DND-41 (cell line): Measurements from ENCODE around the gene TNRC6B.

ENCODE experiments used
- ATAC-seq: fragments of 200-7000 bp; cut with Tn5 transposase; 3 replicates; pipeline ENCODE4 v1.9.1; 2021; ENCODE audit warnings: low read depth; ENCODE audit not compliant: insufficient read depth
- DNase-seq: peaks from one replicate; pipeline ENCODE4 v3.0.0-alpha.2; 2020
- H2AFZ ChIP-seq: 2 replicates; pipeline ENCODE4 v1.6.0; 2012; ENCODE audit warnings: low read depth, low read length
- H3K27ac ChIP-seq: 2 replicates; pipeline ENCODE4 v1.5.1; 2012; ENCODE audit warnings: low read length, inconsistent platforms
- H3K27me3 ChIP-seq: fragments of 200-600 bp; sonication (generic); 2 replicates; pipeline ENCODE4 v1.6.0; 2012; ENCODE audit warnings: low read length, mild to moderate bottlenecking, inconsistent platforms; ENCODE audit not compliant: insufficient read depth, poor library complexity
- H3K36me3 ChIP-seq: 2 replicates; pipeline ENCODE4 v1.5.1; 2012; ENCODE audit warnings: low read length, inconsistent platforms; ENCODE audit not compliant: insufficient read depth
- H3K4me1 ChIP-seq: 2 replicates; pipeline ENCODE4 v1.5.1; 2012; ENCODE audit warnings: mild to moderate bottlenecking, low read length; ENCODE audit not compliant: insufficient read depth
- H3K4me2 ChIP-seq: 2 replicates; pipeline ENCODE4 v1.6.0; 2012; ENCODE audit warnings: mild to moderate bottlenecking, moderate library complexity, low read length, inconsistent platforms; ENCODE audit not compliant: insufficient read depth
- H3K4me3 ChIP-seq, 2 experiments: fragments of 200-600 bp in 1 of 2; shearing (Covaris generic) in 1 of 2; 2 replicates each; pipeline ENCODE4 v1.5.1; 2012 to 2016; ENCODE audit warnings: inconsistent platforms in 2 of 2, low read length in 2 of 2, mild to moderate bottlenecking in 2 of 2, low read depth in 1 of 2, moderate library complexity in 1 of 2
- H3K79me2 ChIP-seq: 2 replicates; pipeline ENCODE4 v1.6.0; 2012; ENCODE audit warnings: low read length, inconsistent platforms; ENCODE audit not compliant: insufficient read depth
- H3K9ac ChIP-seq: 2 replicates; pipeline ENCODE4 v1.6.0; 2012; ENCODE audit warnings: low read depth, mild to moderate bottlenecking, inconsistent platforms, low read length, moderate library complexity
- H3K9me3 ChIP-seq: 2 replicates; pipeline ENCODE4 v1.5.1; 2012; ENCODE audit warnings: low read length, moderate library complexity, mild to moderate bottlenecking, inconsistent platforms; ENCODE audit not compliant: insufficient read depth, severe bottlenecking
- H4K20me1 ChIP-seq: 2 replicates; pipeline ENCODE4 v1.6.0; 2012; ENCODE audit warnings: low read length; ENCODE audit not compliant: insufficient read depth
- CTCF ChIP-seq: IDR thresholded peaks from 2 replicates; pipeline ENCODE4 v1.5.1; 2012; ENCODE audit warnings: borderline replicate concordance, low read length, moderate library complexity, mild to moderate bottlenecking; ENCODE audit not compliant: poor library complexity, severe bottlenecking; ENCODE audit errors: extremely low read depth
- EZH2 ChIP-seq: IDR thresholded peaks from 3 replicates; pipeline ENCODE4 v1.6.1; 2012; ENCODE audit warnings: borderline replicate concordance, low read depth, mild to moderate bottlenecking, moderate library complexity, low read length, inconsistent platforms; ENCODE audit not compliant: severe bottlenecking

TNRC6B gene

GRCh38 chr22:40325315-40325714 lies 147.6 kb downstream of the TNRC6B start:
- no peaks in the 10 kb centered on the region for H3K4me1 ChIP-seq
- H3K4me2 ChIP-seq: no peak overlapping the region
- TF ChIP-seq EZH2: no peak
- no peak for TF ChIP-seq CTCF
- no peak overlapping the region for H3K27ac ChIP-seq
- H3K4me3 ChIP-seq: no peak overlapping the region
- H3K9me3 ChIP-seq: no peaks in the 10 kb centered on the region
- no peaks in the 10 kb centered on the region for H3K27me3 ChIP-seq
- H3K36me3 ChIP-seq: peaks cover 61% of the 10 kb centered on the region
- H4K20me1 ChIP-seq: no peaks in the 10 kb centered on the region
- H3K9ac ChIP-seq: no peak overlapping the region
- no peak overlapping the region for H2AFZ ChIP-seq
- DNase-seq (no peak), ATAC-seq (no peak)
- no peaks in the 10 kb centered on the region for H3K79me2 ChIP-seq

GRCh38 chr22:40326905-40327735 lies 149.4 kb downstream of the TNRC6B start:
- Histone ChIP-seq H3K27ac (no peak overlapping the region), H2AFZ (no peak overlapping the region), H3K79me2 (no peaks in the 10 kb centered on the region), H3K4me1 (peaks cover 6% of the 10 kb centered on the region; the same call in 1 of the 2 replicates), H3K36me3 (peaks cover 53% of the 10 kb centered on the region), H3K27me3 (no peaks in the 10 kb centered on the region), H3K4me3 (no peak overlapping the region), H3K9ac (no peak overlapping the region), H4K20me1 (no peaks in the 10 kb centered on the region), H3K9me3 (no peaks in the 10 kb centered on the region), H3K4me2 (no peak overlapping the region)
- TF ChIP-seq CTCF: no peak
- no peak for TF ChIP-seq EZH2
- DNase-seq (no peak), ATAC-seq (no peak; the same call in 2 of the 3 replicates)

GRCh38 chr22:40328546-40329456 lies 151.1 kb downstream of the TNRC6B start:
- Histone ChIP-seq H3K4me3 (no peak overlapping the region), H4K20me1 (no peaks in the 10 kb centered on the region), H3K4me2 (no peak overlapping the region), H3K9ac (no peak overlapping the region), H3K27ac (no peak overlapping the region), H3K36me3 (peaks cover 41% of the 10 kb centered on the region), H3K4me1 (peaks cover 15% of the 10 kb centered on the region), H2AFZ (no peak overlapping the region), H3K79me2 (no peaks in the 10 kb centered on the region), H3K9me3 (no peaks in the 10 kb centered on the region), H3K27me3 (no peaks in the 10 kb centered on the region)
- no peak for ATAC-seq
- TF ChIP-seq CTCF (no peak), EZH2 (no peak)
- DNase-seq: no peak
